D721Med (cell line): ENCODE results near the gene SMAD5.

Experiments used
- DNase-seq: peaks from one replicate; pipeline ENCODE4 v3.0.0; 2011; ENCODE audit warnings: low spot score; ENCODE audit not compliant: insufficient read length
- FAIRE-seq: peaks from 2 replicates; lab custom pipeline; 2011; peaks lifted over from hg19 to GRCh38; lab: Jason Lieb, UNC
- CTCF ChIP-seq: IDR thresholded peaks from 2 replicates; pipeline ENCODE4 v1.5.1; 2012; ENCODE audit warnings: mild to moderate bottlenecking, control low read depth; ENCODE audit not compliant: insufficient read depth; ENCODE audit errors: missing control alignments

The SMAD5 gene

DNA sequence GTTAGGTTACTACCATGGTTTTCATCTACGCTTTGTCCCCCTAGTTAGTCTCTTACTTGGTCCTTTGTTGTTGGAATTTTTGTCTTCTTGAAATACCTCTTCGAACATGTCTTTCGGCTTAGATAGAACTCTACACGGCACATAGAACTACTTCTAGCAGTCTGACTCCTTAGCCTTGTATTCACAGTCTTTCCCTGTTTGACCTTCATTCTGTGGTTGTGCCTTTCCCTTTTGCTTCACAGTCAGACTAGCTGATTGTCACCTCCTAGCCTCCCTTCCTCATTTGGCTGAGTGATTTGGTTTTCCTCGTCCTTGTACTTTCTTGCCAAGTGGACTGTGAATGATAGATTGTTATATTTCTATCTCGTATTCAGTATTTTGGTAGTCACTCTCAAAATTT is 10.7 kb downstream of the SMAD5 start:
- DNase-seq (no peak), FAIRE-seq (no peak)
- no peak for TF ChIP-seq CTCF

DNA sequence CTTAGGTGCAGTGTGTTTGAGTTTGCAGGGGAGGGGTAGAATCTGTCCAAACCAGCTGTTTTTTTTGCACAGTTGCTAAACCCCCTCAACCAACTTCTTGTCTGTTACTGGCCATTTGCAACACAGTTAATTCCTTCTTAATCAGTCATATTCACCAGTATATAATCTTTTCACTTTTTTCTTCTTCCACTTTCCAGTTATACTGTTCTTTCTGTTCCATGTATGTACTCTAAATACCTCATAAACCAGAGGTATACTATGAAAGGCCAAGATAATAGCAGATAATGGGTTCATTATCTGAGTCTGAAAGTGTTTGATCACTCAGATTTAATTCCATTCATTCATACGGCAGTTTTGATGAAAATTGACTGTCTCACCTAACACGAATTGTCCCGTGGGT is 11.1 kb downstream of the SMAD5 start:
- TF ChIP-seq CTCF: no peak
- FAIRE-seq: no peak
- no peak for DNase-seq

DNA sequence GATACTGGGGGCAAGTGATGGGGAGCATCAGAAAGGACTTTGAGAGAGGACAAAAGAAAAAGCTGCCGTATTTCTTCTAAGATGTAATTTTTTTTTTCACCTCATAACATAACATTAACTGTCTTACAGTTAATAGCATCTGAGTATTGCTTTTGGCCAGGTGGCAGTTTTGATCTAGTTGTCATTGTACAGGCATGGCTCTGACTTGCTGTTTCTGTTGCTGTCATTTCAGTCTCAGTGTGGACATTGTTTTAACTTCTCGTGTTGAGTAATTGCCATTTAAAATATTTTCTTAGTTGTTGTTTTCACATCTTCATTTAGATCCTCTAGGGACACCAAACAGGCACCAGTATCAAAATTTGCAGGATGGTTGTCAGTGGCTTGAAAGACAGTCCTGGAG is 12.4 kb downstream of the SMAD5 start:
- FAIRE-seq (no peak), DNase-seq (no peak)
- no peak for TF ChIP-seq CTCF

- no peak for TF ChIP-seq CTCF
- DNase-seq (no peak), FAIRE-seq (no peak)
Measured at GRCh38 chr5:136146201-136146600, 13.6 kb downstream of the SMAD5 start.

DNA sequence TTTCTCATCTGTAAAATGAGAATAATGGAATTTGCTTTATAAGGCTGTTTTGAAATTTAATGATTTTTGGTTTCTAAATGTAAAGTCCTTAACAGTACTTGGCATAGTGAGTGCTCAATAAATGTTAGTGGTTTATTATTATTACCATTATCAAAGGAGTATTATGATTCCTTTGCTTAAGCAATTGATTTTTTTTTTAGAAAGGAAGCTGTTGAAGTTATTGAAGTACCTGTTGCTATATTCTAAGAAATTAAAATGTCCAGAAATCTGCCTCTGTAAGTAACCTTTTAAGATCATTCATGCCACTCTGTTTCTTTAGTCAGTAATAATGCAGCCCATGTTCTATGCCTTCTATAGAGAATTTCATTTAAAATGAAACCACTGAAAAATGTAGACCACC is 15.0 kb downstream of the SMAD5 start:
- DNase-seq: no peak
- no peak for FAIRE-seq

GRCh38 chr5:136149891-136150290 is 17.2 kb downstream of the SMAD5 start:
- no peak for DNase-seq
- no peak for FAIRE-seq

More for the DNA sequence above, 15.0 kb downstream of the SMAD5 start:
- no peak for TF ChIP-seq CTCF

DNA sequence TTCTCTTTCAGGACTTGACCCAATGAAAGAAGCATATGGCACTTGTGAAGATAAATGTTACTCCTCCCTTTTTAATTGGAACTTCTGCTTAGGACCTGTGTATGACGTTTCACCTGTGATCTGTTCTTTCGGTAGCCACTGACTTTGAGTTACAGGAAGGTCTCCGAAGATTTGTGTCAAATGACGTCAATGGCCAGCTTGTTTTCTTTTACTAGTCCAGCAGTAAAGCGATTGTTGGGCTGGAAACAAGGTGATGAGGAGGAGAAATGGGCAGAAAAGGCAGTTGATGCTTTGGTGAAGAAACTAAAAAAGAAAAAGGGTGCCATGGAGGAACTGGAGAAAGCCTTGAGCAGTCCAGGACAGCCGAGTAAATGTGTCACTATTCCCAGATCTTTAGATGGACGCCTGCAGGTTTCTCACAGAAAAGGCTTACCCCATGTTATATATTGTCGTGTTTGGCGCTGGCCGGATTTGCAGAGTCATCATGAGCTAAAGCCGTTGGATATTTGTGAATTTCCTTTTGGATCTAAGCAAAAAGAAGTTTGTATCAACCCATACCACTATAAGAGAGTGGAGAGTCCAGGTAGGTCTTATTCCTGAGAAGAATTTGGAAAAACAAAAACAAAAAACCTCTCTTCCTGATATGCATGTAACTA is 21.1 kb downstream of the SMAD5 start:
- TF ChIP-seq CTCF: no peak
- FAIRE-seq (no peak), DNase-seq (no peak)

More at GRCh38 chr5:136149891-136150290, 17.2 kb downstream of the SMAD5 start:
- TF ChIP-seq CTCF: no peak
